B cell (primary cell): ENCODE results near the gene PTPRT. TPM values are rescaled to one million over a fixed set of nuclear protein-coding genes. Genes with fewer than 3 reads are reported as not detected.

Experiments
- ATAC-seq: fragments of 200-7000 bp; cut with Tn5 transposase; one replicate; pipeline ENCODE4 v1.10.0; 2021; ENCODE audit warnings: low read depth, mild to moderate bottlenecking, moderate number of reproducible peaks, moderate library complexity
- CTCF ChIA-PET: fragments of 350-600 bp; sonication (Branson Sonifier 250); formaldehyde crosslinking; loops from one replicate; lab custom pipeline; 2021; ENCODE audit warnings: antibody characterized with exemption, inconsistent platforms; lab: Charles Lee
- POLR2A ChIA-PET: fragments of 350-600 bp; sonication (Branson Sonifier 250); formaldehyde crosslinking; loops from one replicate; lab custom pipeline; 2021; ENCODE audit warnings: antibody characterized with exemption; lab: Charles Lee
- DNase-seq: peaks from one replicate; pipeline ENCODE4 v3.0.0; 2013
- H2AFZ ChIP-seq: 2 replicates; pipeline ENCODE4 v1.6.1; 2012; ENCODE audit warnings: mild to moderate bottlenecking, low read depth, low read length; ENCODE audit not compliant: insufficient read depth, poor library complexity, severe bottlenecking
- H3K27ac ChIP-seq, 2 donors: 1 replicate in 1 of 2; 2 replicates in 1 of 2; pipeline ENCODE4 v1.5.1; 2012 to 2013; ENCODE audit warnings: low read length in 2 of 2, mild to moderate bottlenecking in 2 of 2, moderate library complexity in 1 of 2
- H3K27me3 ChIP-seq, 4 experiments: fragments of 200-600 bp in 1 of 4; sonication (generic) in 1 of 4; replicated peaks in 1 of 4; 1 replicate in 2 of 4; 2 replicates in 2 of 4; pipeline versions ENCODE4 v1.6.1 to v1.7.0; 2013 to 2016; ENCODE audit warnings: low read length in 3 of 4, mild to moderate bottlenecking in 2 of 4, mixed read lengths in 1 of 4, moderate library complexity in 1 of 4; ENCODE audit not compliant: insufficient read depth in 4 of 4, control insufficient read depth in 3 of 4; ENCODE audit errors: control extremely low read depth in 1 of 4
- H3K36me3 ChIP-seq, 2 experiments: replicated peaks in 1 of 2; 1 replicate in 1 of 2; 2 replicates in 1 of 2; pipeline versions ENCODE4 v1.6.1 to v1.7.1; 2013; ENCODE audit warnings: low read length in 1 of 2; ENCODE audit not compliant: insufficient read depth in 2 of 2, control insufficient read depth in 1 of 2; ENCODE audit errors: control extremely low read depth in 1 of 2, extremely low read depth in 1 of 2
- H3K4me1 ChIP-seq, 2 donors: fragments of 200-600 bp in 1 of 2; sonication (generic) in 1 of 2; 1 replicate in 1 of 2; 2 replicates in 1 of 2; pipeline versions ENCODE4 v1.5.1 to v1.6.1; 2013 to 2017; ENCODE audit warnings: low read length in 2 of 2; ENCODE audit not compliant: control insufficient read depth in 2 of 2, insufficient read depth in 2 of 2
- H3K4me2 ChIP-seq: replicated peaks from 2 replicates; pipeline ENCODE3; 2012; ENCODE audit warnings: mild to moderate bottlenecking, low read depth, low read length; ENCODE audit not compliant: poor library complexity, severe bottlenecking
- H3K4me3 ChIP-seq, 5 experiments: fragments of 200-600 bp in 1 of 5; sonication (generic) in 1 of 5; 1 replicate in 3 of 5; 2 replicates in 2 of 5; pipeline versions ENCODE4 v1.5.1 to v1.7.0; 2011 to 2016; ENCODE audit warnings: low read length in 4 of 5, mild to moderate bottlenecking in 4 of 5, low read depth in 2 of 5, control low read depth in 1 of 5, moderate library complexity in 1 of 5; ENCODE audit not compliant: insufficient read depth in 1 of 5; ENCODE audit errors: control extremely low read depth in 1 of 5, extremely low read depth in 1 of 5
- H3K79me2 ChIP-seq: fragments of 200-600 bp; sonication (generic); one replicate; pipeline ENCODE4 v1.6.0; 2016; ENCODE audit warnings: low read length; ENCODE audit not compliant: control insufficient read depth, insufficient read depth
- H3K9ac ChIP-seq: fragments of 200-600 bp; sonication (generic); 2 replicates; pipeline ENCODE4 v1.6.1; 2017; ENCODE audit warnings: mild to moderate bottlenecking, low read length, moderate library complexity
- H3K9me3 ChIP-seq, 3 donors: one replicate each; pipeline versions ENCODE4 v1.6.1 to v1.7.1; 2013; ENCODE audit warnings: low read length in 2 of 3; ENCODE audit not compliant: control insufficient read depth in 2 of 3, insufficient read depth in 1 of 3; ENCODE audit errors: control extremely low read depth in 1 of 3
- H4K20me1 ChIP-seq: 2 replicates; pipeline ENCODE4 v1.6.0; 2012; ENCODE audit warnings: mild to moderate bottlenecking, low read length; ENCODE audit not compliant: insufficient read depth, control insufficient read depth, poor library complexity, severe bottlenecking
- H3K27ac Mint-ChIP-seq: one replicate; pipeline ENCODE4 v1.8.0; 2021; ENCODE audit warnings: mixed read lengths
- H3K27me3 Mint-ChIP-seq: one replicate; pipeline ENCODE4 v1.8.0; 2021; ENCODE audit warnings: mixed read lengths
- H3K4me1 Mint-ChIP-seq: one replicate; pipeline ENCODE4 v1.8.0; 2021; ENCODE audit warnings: mixed read lengths
- H3K4me3 Mint-ChIP-seq: one replicate; pipeline ENCODE4 v1.8.0; 2021; ENCODE audit warnings: mixed read lengths
- H3K9me3 Mint-ChIP-seq: one replicate; pipeline ENCODE4 v1.8.0; 2022; ENCODE audit warnings: mixed read lengths; ENCODE audit not compliant: insufficient read depth
- EZH2 ChIP-seq: IDR thresholded peaks from 2 replicates; pipeline ENCODE4 v1.6.1; 2012; ENCODE audit warnings: borderline replicate concordance, low read depth, mild to moderate bottlenecking, moderate library complexity, low read length; ENCODE audit not compliant: insufficient read depth, poor library complexity, severe bottlenecking
- WGBS: methylation state at CpG from one replicate; pipeline ENCODE4 v1.1.5; 2013; ENCODE audit warnings: missing lambda C conversion rate; ENCODE audit not compliant: insufficient coverage; 5-methylcytosine and 5-hydroxymethylcytosine counted together
- intact Hi-C: fragments of 100-400 bp; cut with micrococcal nuclease; formaldehyde crosslinking; loops from one replicate; pipeline ENCODE4 v1.10.0; 2022
- polyA plus RNA-seq: library from polyadenylated mRNA; depleted of rRNA; stranded (reverse); fragments of >200 nt; gene quantifications from 2 replicates; pipeline ENCODE4 v1.2.3, GENCODE V29; 2012
- total RNA-seq, 2 donors: library from RNA; stranded (reverse); fragments of 120-200 nt in 1 of 2; gene quantifications; 1 replicate in 1 of 2; 2 replicates in 1 of 2; pipeline versions ENCODE4 v1.2.3 to v1.2.4, GENCODE V29; 2013 to 2022
- TF ChIP-seq, protein P1 (sequence below): fragments of 200-600 bp; IDR thresholded peaks from one replicate; pipeline ENCODE4 v1.8.0; 2022; ENCODE audit warnings: antibody characterized with exemption, mild to moderate bottlenecking

PTPRT gene
- total and polyA plus RNA-seq, 2 donors (not counting 1 experiment from before 2014, with no cell fraction given), result not detected

DNA sequence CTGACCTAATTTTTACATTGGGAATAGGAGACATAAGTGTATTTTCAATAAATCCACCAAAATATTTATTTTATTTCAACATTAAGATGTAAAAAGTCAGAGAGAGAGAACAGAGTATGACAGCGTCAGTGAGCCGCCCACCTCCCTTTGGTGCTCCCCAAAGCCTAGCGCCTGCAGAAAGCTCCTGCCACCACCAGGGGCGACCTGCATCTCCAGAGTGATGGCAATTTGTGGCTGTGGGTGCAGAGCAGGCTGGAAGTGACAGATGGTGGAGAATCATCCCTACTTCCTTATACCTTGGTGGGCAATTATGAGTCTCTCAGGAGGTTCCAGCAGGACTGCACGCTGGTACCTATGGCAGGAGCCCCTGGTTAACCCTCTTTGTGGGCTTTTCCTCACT, 87.3 kb downstream of the PTPRT start:
- intact Hi-C loops, result no loop called here
- Histone ChIP-seq H3K9me3 (peaks cover 0 to 5% (median 0%) of the 10 kb centered on the region in 3 donors), H2AFZ (no peak overlapping the region), H3K9ac (no peak overlapping the region), H3K36me3 (no peaks in the 10 kb centered on the region), H3K27ac (no peak overlapping the region), H4K20me1 (no peaks in the 10 kb centered on the region), H3K4me1 (no peaks in the 10 kb centered on the region), H3K27me3 (peaks cover 0 to 3% (median 0%) of the 10 kb centered on the region in 4 experiments), H3K79me2 (no peaks in the 10 kb centered on the region), H3K4me2 (no peak overlapping the region), H3K4me3 (no peak overlapping the region)
- ChIA-PET POLR2A (no interaction called here), CTCF (no interaction called here)
- H3K27ac Mint-ChIP-seq, result no peak overlapping the region
- no peaks in the 10 kb centered on the region for H3K27me3 Mint-ChIP-seq
- no peaks in the 10 kb centered on the region for H3K4me1 Mint-ChIP-seq
- H3K9me3 Mint-ChIP-seq, result no peaks in the 10 kb centered on the region
- TF ChIP-seq EZH2, result no peak
- TF ChIP-seq, protein P1, sequence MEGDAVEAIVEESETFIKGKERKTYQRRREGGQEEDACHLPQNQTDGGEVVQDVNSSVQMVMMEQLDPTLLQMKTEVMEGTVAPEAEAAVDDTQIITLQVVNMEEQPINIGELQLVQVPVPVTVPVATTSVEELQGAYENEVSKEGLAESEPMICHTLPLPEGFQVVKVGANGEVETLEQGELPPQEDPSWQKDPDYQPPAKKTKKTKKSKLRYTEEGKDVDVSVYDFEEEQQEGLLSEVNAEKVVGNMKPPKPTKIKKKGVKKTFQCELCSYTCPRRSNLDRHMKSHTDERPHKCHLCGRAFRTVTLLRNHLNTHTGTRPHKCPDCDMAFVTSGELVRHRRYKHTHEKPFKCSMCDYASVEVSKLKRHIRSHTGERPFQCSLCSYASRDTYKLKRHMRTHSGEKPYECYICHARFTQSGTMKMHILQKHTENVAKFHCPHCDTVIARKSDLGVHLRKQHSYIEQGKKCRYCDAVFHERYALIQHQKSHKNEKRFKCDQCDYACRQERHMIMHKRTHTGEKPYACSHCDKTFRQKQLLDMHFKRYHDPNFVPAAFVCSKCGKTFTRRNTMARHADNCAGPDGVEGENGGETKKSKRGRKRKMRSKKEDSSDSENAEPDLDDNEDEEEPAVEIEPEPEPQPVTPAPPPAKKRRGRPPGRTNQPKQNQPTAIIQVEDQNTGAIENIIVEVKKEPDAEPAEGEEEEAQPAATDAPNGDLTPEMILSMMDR, result no peak
- H3K4me3 Mint-ChIP-seq, result no peak overlapping the region
- DNase-seq (no peak), ATAC-seq (no peak)
- WGBS, result 87% methylated on average over 3 of the region's 5 CpGs

DNA sequence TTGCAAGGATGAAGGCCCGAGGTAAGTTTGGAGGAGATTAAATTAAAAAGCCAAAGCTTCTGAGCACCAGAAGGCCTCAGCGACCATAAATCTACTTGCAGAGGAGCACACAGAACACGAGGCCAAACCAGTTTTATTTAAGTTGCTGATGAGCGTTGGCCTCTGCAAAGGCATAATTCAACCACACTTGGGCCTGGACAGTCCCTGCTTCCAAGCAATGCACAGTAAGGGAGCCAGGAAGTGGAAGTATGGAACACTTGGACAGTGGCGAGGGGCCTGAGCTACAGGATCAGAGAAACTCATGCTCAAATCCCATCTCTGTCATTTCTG, 92.8 kb downstream of the PTPRT start:
- Histone ChIP-seq H3K36me3 (no peaks in the 10 kb centered on the region), H3K27me3 (peaks cover 0 to 3% (median 0%) of the 10 kb centered on the region in 4 experiments), H2AFZ (no peak overlapping the region), H3K9ac (no peak overlapping the region), H3K79me2 (no peaks in the 10 kb centered on the region), H3K4me1 (no peaks in the 10 kb centered on the region), H3K27ac (no peak overlapping the region), H3K9me3 (peaks cover 0 to 12% (median 0%) of the 10 kb centered on the region in 3 donors), H3K4me2 (no peak overlapping the region), H4K20me1 (no peaks in the 10 kb centered on the region), H3K4me3 (no peak overlapping the region)
- no peak for DNase-seq
- Mint-ChIP-seq H3K4me3 (no peak overlapping the region), H3K27ac (no peak overlapping the region), H3K27me3 (no peaks in the 10 kb centered on the region), H3K9me3 (peaks cover 11% of the 10 kb centered on the region), H3K4me1 (no peaks in the 10 kb centered on the region)
- WGBS, result 78% methylated on average over 4 of the region's 5 CpGs
- ATAC-seq, result no peak
- ChIA-PET CTCF (no interaction called here), POLR2A (no interaction called here)
- intact Hi-C loops, result no loop called here
- TF ChIP-seq EZH2, result no peak
- TF ChIP-seq, protein P1, result no peak
